Spleen (tissue), 11 donors: Measurements from ENCODE around the gene SACM1L. TPM values are rescaled to one million over a fixed set of nuclear protein-coding genes. Genes with fewer than 3 reads are reported as not detected.

Experiments
- DNase-seq: peaks from one replicate; pipeline ENCODE4 v3.0.0-alpha.2; 2020
- H3K27ac ChIP-seq, 8 donors: fragments of 200-600 bp; sonication (generic) in 7 of 8; 1 replicate in 4 of 8; 2 replicates in 4 of 8; pipeline versions ENCODE4 v1.5.0 to v1.8.0; 2016 to 2021; ENCODE audit warnings: inconsistent platforms in 4 of 8, mild to moderate bottlenecking in 4 of 8, moderate library complexity in 1 of 8
- H3K27me3 ChIP-seq, 7 donors: fragments of 200-600 bp; sonication (generic) in 6 of 7; replicated peaks in 1 of 7; 1 replicate in 4 of 7; 2 replicates in 3 of 7; pipeline versions ENCODE4 v1.5.0 to v1.8.0; 2016 to 2021; ENCODE audit warnings: inconsistent platforms in 3 of 7, mild to moderate bottlenecking in 1 of 7
- H3K36me3 ChIP-seq, 6 donors: fragments of 200-600 bp; sonication (generic) in 5 of 6; 1 replicate in 4 of 6; 2 replicates in 2 of 6; pipeline versions ENCODE4 v1.5.0 to v1.8.0; 2016 to 2021; ENCODE audit warnings: inconsistent platforms in 2 of 6
- H3K4me1 ChIP-seq, 6 donors: fragments of 200-600 bp; sonication (generic) in 5 of 6; 1 replicate in 3 of 6; 2 replicates in 3 of 6; pipeline versions ENCODE4 v1.5.0 to v1.8.0; 2016 to 2021; ENCODE audit warnings: inconsistent platforms in 3 of 6
- H3K4me3 ChIP-seq, 8 donors: fragments of 200-600 bp; sonication (generic) in 7 of 8; 1 replicate in 4 of 8; 2 replicates in 4 of 8; pipeline versions ENCODE4 v1.5.0 to v1.8.0; 2016 to 2021; ENCODE audit warnings: inconsistent platforms in 4 of 8, mild to moderate bottlenecking in 4 of 8, moderate library complexity in 2 of 8
- H3K9me3 ChIP-seq, 8 donors: fragments of 200-600 bp; sonication (generic) in 7 of 8; 1 replicate in 4 of 8; 2 replicates in 4 of 8; pipeline versions ENCODE4 v1.5.0 to v1.8.0; 2016 to 2021; ENCODE audit warnings: inconsistent platforms in 4 of 8
- POLR2A ChIP-seq, 3 donors: fragments of 450-650 bp; IDR thresholded peaks; one replicate each; pipeline ENCODE4 v1.5.1; 2017; ENCODE audit warnings: antibody characterized with exemption in 3 of 3, mild to moderate bottlenecking in 1 of 3
- POLR2AphosphoS5 ChIP-seq, 3 donors: sonication (generic); formaldehyde crosslinking; IDR thresholded peaks; one replicate each; pipeline ENCODE4 v1.5.1; 2017; ENCODE audit warnings: antibody characterized with exemption in 3 of 3
- WGBS, 5 donors: extraction: QIAGEN DNeasy Blood & Tissue Kit in 3 of 5; methylation state at CpG; one replicate each; pipeline versions ENCODE4 v1.1.5 to v1.1.7; 2013 to 2018; 5-methylcytosine and 5-hydroxymethylcytosine counted together
- intact Hi-C: fragments of 100-400 bp; cut with DNase I; formaldehyde crosslinking; loops from one replicate; pipeline ENCODE4 v1.15.0; 2023; ENCODE audit warnings: low total_unique reads
- polyA plus RNA-seq, 3 donors: library from polyadenylated mRNA; stranded (reverse); fragments of 200-250 nt; gene quantifications; one replicate each; pipeline ENCODE4 v1.2.1, GENCODE V29; 2013
- total RNA-seq, 7 donors: library from RNA; depleted of rRNA in 3 of 7; stranded (reverse); fragments of >200 nt in 3 of 7; fragmentation: NEBNext Ultra II Directional in 4 of 7; extraction: Animal tissue kit (Norgen Biotek cat#: 25700) in 4 of 7; gene quantifications; one replicate each; pipeline versions ENCODE4 v1.1.0 to v1.2.1, GENCODE V29; 2016 to 2021
- TF ChIP-seq, protein P1 (sequence below), 11 experiments: fragments of 200-600 bp in 7 of 11; fragments of 450-650 bp in 4 of 11; sonication (generic) in 4 of 11; IDR thresholded peaks in 8 of 11; conservative IDR thresholded peaks in 3 of 11; 1 replicate in 7 of 11; 2 replicates in 4 of 11; pipeline versions ENCODE4 v1.4.0 to v1.8.0; 2016 to 2021; ENCODE audit warnings: antibody characterized with exemption in 11 of 11, inconsistent platforms in 4 of 11, mild to moderate bottlenecking in 1 of 11
- donor health status: healthy with polysubstance abuse.
- donor health status: DM: no; HTN: no; CAD: no; lungs with moderate emphysema.
- donor health status: DM: no; HTN: no; CAD: no.
- donor health status: Bipolar disorder and iron deficiency.
- donor health status: healthy.
- donor health status: DM: no; HTN: no; CAD: no.
- donor health status: DM: yes; HTN: yes; CAD: no.

Gene SACM1L
- total and polyA plus RNA-seq, 10 donors, result 21.0 to 93.7 (median 57.2) TPM

DNA sequence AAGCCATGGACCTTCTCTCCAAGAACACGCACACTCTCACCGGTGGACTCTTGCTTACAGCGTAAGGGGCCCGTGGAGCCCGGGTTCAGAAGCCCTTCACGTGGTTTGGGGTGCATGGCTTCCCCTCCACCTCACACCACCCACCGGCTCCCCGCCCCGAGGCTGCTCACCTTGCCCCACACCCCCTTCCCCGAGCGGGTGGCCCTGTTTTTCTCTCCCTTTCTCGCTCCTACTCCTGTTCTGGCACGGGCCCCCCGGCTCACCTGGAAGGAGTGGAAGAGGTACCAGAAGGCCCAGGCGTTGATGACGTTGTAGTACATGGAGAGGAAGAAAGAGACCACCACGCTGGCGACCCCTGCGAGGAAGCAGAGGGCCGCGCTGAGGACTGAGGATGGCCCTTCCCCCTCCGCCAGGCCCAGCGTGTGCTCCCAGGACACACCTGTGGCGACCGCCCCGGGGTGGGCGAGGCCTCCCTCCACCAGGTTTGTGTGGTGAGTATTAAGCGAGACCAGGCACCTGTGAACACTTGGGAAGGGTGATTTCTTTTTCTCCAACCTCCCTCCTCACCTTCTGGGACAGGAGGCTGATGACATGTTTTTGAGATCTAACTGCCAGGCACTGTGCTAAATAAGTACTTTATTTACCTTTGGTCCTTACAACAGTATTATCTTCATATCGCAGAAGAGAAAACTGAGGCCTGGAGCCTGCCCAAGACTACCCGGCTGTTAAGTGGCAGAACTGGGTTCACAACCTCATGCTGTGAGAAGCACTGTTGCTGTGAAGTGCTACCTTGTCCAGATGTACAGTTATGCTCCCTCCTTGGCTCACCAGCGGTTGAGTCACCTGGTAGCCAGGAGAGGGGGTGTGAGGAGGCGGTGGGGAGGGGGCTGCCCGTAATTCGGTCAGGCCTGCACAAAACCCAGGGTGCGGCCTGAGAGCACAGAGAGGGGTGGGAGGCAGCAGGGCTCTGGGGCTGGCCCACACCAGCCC, 90.8 kb downstream of the SACM1L start:
- intact Hi-C loops, result no loop called here
- 90 to 94% (median 91%) methylated on average over 35 of the region's 35 CpGs for WGBS, 5 donors
- no peak for DNase-seq

DNA sequence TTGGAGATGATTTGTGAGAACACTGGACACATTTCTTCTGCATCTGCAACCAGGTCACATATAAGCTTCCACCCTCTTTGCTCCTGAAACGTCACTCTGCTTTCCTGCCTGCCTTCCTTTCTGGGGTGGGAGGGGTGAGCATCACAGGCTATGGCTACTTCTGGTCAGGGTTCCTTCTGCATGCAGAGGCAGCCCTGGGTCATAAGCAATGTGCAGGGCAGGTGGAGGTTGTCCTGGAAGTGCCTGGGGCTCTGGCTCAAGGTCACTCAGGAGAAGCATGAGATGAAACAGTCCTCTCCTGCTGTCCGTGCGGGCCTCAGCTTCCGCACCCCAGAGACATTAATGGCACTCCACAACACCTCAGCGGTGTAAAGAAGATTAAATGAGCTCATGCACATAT, 92.1 kb downstream of the SACM1L start:
- 70 to 87% (median 80%) methylated on average over 3 to 5 of the region's 5 CpGs for WGBS, 5 donors

More for the DNA sequence above, 90.8 kb downstream of the SACM1L start:
- Histone ChIP-seq H3K27ac (no peak overlapping the region), H3K9me3 (peaks cover 0 to 11% (median 4%) of the 10 kb centered on the region in 8 donors), H3K27me3 (peaks cover 0 to 2% (median 0%) of the 10 kb centered on the region in 7 donors), H3K4me1 (no peaks in the 10 kb centered on the region), H3K36me3 (no peaks in the 10 kb centered on the region), H3K4me3 (no peak overlapping the region)
- no peak for TF ChIP-seq POLR2A (IDR thresholded peaks at IDR 0.05)
- TF ChIP-seq POLR2AphosphoS5 (IDR thresholded peaks at IDR 0.05), result no peak
- TF ChIP-seq, protein P1, sequence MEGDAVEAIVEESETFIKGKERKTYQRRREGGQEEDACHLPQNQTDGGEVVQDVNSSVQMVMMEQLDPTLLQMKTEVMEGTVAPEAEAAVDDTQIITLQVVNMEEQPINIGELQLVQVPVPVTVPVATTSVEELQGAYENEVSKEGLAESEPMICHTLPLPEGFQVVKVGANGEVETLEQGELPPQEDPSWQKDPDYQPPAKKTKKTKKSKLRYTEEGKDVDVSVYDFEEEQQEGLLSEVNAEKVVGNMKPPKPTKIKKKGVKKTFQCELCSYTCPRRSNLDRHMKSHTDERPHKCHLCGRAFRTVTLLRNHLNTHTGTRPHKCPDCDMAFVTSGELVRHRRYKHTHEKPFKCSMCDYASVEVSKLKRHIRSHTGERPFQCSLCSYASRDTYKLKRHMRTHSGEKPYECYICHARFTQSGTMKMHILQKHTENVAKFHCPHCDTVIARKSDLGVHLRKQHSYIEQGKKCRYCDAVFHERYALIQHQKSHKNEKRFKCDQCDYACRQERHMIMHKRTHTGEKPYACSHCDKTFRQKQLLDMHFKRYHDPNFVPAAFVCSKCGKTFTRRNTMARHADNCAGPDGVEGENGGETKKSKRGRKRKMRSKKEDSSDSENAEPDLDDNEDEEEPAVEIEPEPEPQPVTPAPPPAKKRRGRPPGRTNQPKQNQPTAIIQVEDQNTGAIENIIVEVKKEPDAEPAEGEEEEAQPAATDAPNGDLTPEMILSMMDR (IDR thresholded peaks at IDR 0.05 in 8 of 11, conservative IDR thresholded peaks at IDR 0.05 in 3 of 11), result no peak

DNA sequence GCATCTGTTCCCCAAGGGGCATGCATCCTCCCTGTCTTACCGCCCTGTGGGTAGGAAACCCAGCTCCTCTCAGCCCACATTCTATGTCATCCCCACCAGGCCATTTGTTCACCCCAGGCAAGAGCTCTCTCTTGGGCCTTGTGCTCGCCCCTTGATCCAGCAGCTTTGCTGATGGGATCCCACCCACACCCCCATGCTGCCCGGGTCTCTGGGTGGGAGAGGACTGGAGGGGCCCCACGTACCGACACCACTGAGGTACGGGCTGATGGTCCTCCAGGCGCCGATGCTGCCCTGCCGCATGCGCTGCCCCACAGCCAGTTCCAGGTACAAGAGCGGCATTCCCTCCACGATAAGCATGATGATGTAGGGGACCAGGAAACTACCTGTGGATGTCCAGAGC, 92.6 kb downstream of the SACM1L start:
- WGBS, 5 donors, result 86 to 97% (median 92%) methylated on average over 12 of the region's 12 CpGs
- DNase-seq, result no peak

More for the DNA sequence above, 92.1 kb downstream of the SACM1L start:
- Histone ChIP-seq H3K27me3 (peaks cover 0 to 2% (median 0%) of the 10 kb centered on the region in 7 donors), H3K27ac (no peak overlapping the region), H3K4me3 (no peak overlapping the region), H3K4me1 (no peaks in the 10 kb centered on the region), H3K9me3 (peaks cover 0 to 12% (median 4%) of the 10 kb centered on the region in 8 donors), H3K36me3 (no peaks in the 10 kb centered on the region)
- intact Hi-C loops, result no loop called here
- TF ChIP-seq POLR2AphosphoS5 (IDR thresholded peaks at IDR 0.05), result no peak
- TF ChIP-seq, protein P1 (IDR thresholded peaks at IDR 0.05 in 8 of 11, conservative IDR thresholded peaks at IDR 0.05 in 3 of 11), result no peak
- no peak for TF ChIP-seq POLR2A (IDR thresholded peaks at IDR 0.05)
- no peak for DNase-seq

More for the DNA sequence above, 92.6 kb downstream of the SACM1L start:
- no peak overlapping the region for H3K4me3 ChIP-seq
- no peak overlapping the region for H3K27ac ChIP-seq
- intact Hi-C loops, result no loop called here
- H3K27me3 ChIP-seq, result peaks cover 0 to 2% (median 0%) of the 10 kb centered on the region in 7 donors
- H3K36me3 ChIP-seq, result no peaks in the 10 kb centered on the region
- no peak for TF ChIP-seq POLR2A (IDR thresholded peaks at IDR 0.05)
- TF ChIP-seq, protein P1 (IDR thresholded peaks at IDR 0.05 in 8 of 11, conservative IDR thresholded peaks at IDR 0.05 in 3 of 11), result no peak
- TF ChIP-seq POLR2AphosphoS5 (IDR thresholded peaks at IDR 0.05), result no peak
- H3K9me3 ChIP-seq, result peaks cover 0 to 12% (median 4%) of the 10 kb centered on the region in 8 donors
- no peaks in the 10 kb centered on the region for H3K4me1 ChIP-seq
